Liver (tissue), 9 donors: ENCODE results near the gene OSGIN1. TPM values are rescaled to one million over a fixed set of nuclear protein-coding genes. Genes with fewer than 3 reads are reported as not detected.

Source experiments
- DNase-seq: peaks from one replicate; pipeline ENCODE4 v3.0.0-alpha.2; 2017; ENCODE audit warnings: low spot score
- H3K27ac ChIP-seq, 2 donors: one replicate each; pipeline ENCODE4 v1.7.0; 2013; ENCODE audit warnings: inconsistent platforms in 2 of 2, low read length in 2 of 2, control low read depth in 1 of 2, low read depth in 1 of 2, mild to moderate bottlenecking in 1 of 2
- H3K27me3 ChIP-seq, 4 donors: one replicate each; pipeline versions ENCODE4 v1.6.1 to v1.7.0; 2013; ENCODE audit warnings: low read length in 3 of 4, inconsistent platforms in 1 of 4, mild to moderate bottlenecking in 1 of 4, moderate library complexity in 1 of 4; ENCODE audit not compliant: control insufficient read depth in 4 of 4, insufficient read depth in 4 of 4
- H3K36me3 ChIP-seq, 4 donors: one replicate each; pipeline versions ENCODE4 v1.6.1 to v1.7.0; 2013; ENCODE audit warnings: low read length in 3 of 4, mild to moderate bottlenecking in 3 of 4, low read depth in 1 of 4, moderate library complexity in 1 of 4; ENCODE audit not compliant: control insufficient read depth in 4 of 4, insufficient read depth in 3 of 4
- H3K4me1 ChIP-seq, 4 donors: one replicate each; pipeline versions ENCODE4 v1.6.1 to v1.7.0; 2013; ENCODE audit warnings: low read length in 3 of 4, mild to moderate bottlenecking in 3 of 4, moderate library complexity in 1 of 4; ENCODE audit not compliant: control insufficient read depth in 4 of 4, insufficient read depth in 4 of 4
- H3K4me3 ChIP-seq, 3 donors: one replicate each; pipeline versions ENCODE4 v1.6.1 to v1.7.0; 2013; ENCODE audit warnings: low read length in 3 of 3, control low read depth in 1 of 3, low read depth in 1 of 3, mild to moderate bottlenecking in 1 of 3
- H3K9ac ChIP-seq, 2 donors: one replicate each; pipeline ENCODE4 v1.7.0; 2013; ENCODE audit warnings: low read length in 2 of 2, mild to moderate bottlenecking in 2 of 2, moderate library complexity in 2 of 2, control low read depth in 1 of 2, low read depth in 1 of 2
- H3K9me3 ChIP-seq, 4 donors: one replicate each; pipeline versions ENCODE4 v1.6.1 to v1.7.0; 2013; ENCODE audit warnings: low read length in 3 of 4; ENCODE audit not compliant: control insufficient read depth in 4 of 4
- ATF3 ChIP-seq: IDR thresholded peaks from 2 replicates; pipeline ENCODE4 v1.6.1; 2016; ENCODE audit warnings: antibody characterized with exemption
- CTCF ChIP-seq: fragments of 150-350 bp; IDR thresholded peaks from 2 replicates; pipeline ENCODE4 v1.5.1; 2017; ENCODE audit warnings: improper control_type of control experiment, low read depth, low read length; ENCODE audit not compliant: missing input control
- EGR1 ChIP-seq, 2 donors: IDR thresholded peaks; 2 replicates each; pipeline ENCODE4 v1.6.1; 2016 to 2018; ENCODE audit warnings: antibody characterized with exemption in 2 of 2, low read depth in 2 of 2
- FOXA1 ChIP-seq: IDR thresholded peaks from 2 replicates; pipeline ENCODE4 v1.6.1; 2016; ENCODE audit warnings: antibody characterized with exemption
- FOXA2 ChIP-seq: IDR thresholded peaks from 2 replicates; pipeline ENCODE4 v1.6.1; 2016; ENCODE audit warnings: antibody characterized with exemption
- GABPA ChIP-seq, 2 donors: IDR thresholded peaks in 1 of 2; conservative IDR thresholded peaks in 1 of 2; 2 replicates each; pipeline ENCODE4 v1.6.1; 2016; ENCODE audit warnings: antibody characterized with exemption in 2 of 2, mild to moderate bottlenecking in 1 of 2, moderate library complexity in 1 of 2
- HNF4A ChIP-seq, 2 donors: conservative IDR thresholded peaks; 2 replicates each; pipeline ENCODE4 v1.6.1; 2016; ENCODE audit warnings: antibody characterized with exemption in 2 of 2, mild to moderate bottlenecking in 2 of 2
- HNF4G ChIP-seq: IDR thresholded peaks from 2 replicates; pipeline ENCODE4 v1.6.1; 2016; ENCODE audit warnings: antibody characterized with exemption
- JUND ChIP-seq, 2 donors: IDR thresholded peaks; 2 replicates each; pipeline ENCODE4 v1.6.1; 2016; ENCODE audit warnings: antibody characterized with exemption in 2 of 2
- MAX ChIP-seq: IDR thresholded peaks from 2 replicates; pipeline ENCODE4 v1.6.1; 2016; ENCODE audit warnings: antibody characterized with exemption
- NR2F2 ChIP-seq: IDR thresholded peaks from 2 replicates; pipeline ENCODE4 v1.6.1; 2016; ENCODE audit warnings: antibody characterized with exemption
- RAD21 ChIP-seq, 2 donors: IDR thresholded peaks; 2 replicates each; pipeline ENCODE4 v1.6.1; 2016; ENCODE audit warnings: antibody characterized with exemption in 2 of 2, mild to moderate bottlenecking in 2 of 2
- REST ChIP-seq: IDR thresholded peaks from 2 replicates; pipeline ENCODE4 v1.6.1; 2016; ENCODE audit warnings: antibody characterized with exemption, mild to moderate bottlenecking
- RXRA ChIP-seq, 2 donors: IDR thresholded peaks; 2 replicates each; pipeline ENCODE4 v1.6.1; 2017 to 2018; ENCODE audit warnings: antibody characterized with exemption in 2 of 2, mild to moderate bottlenecking in 1 of 2
- SP1 ChIP-seq: IDR thresholded peaks from 2 replicates; pipeline ENCODE4 v1.6.1; 2018; ENCODE audit warnings: antibody characterized with exemption, mild to moderate bottlenecking
- TAF1 ChIP-seq: conservative IDR thresholded peaks from 2 replicates; pipeline ENCODE4 v1.6.1; 2016; ENCODE audit warnings: antibody characterized with exemption, mild to moderate bottlenecking
- YY1 ChIP-seq: IDR thresholded peaks from 2 replicates; pipeline ENCODE4 v1.6.1; 2016; ENCODE audit warnings: antibody characterized with exemption, mild to moderate bottlenecking
- ZBTB33 ChIP-seq: IDR thresholded peaks from 2 replicates; pipeline ENCODE4 v1.6.1; 2016; ENCODE audit warnings: antibody characterized with exemption
- WGBS: extraction: QIAGEN DNeasy Blood & Tissue Kit; methylation state at CpG from one replicate; pipeline ENCODE4 v1.1.7; 2013; 5-methylcytosine and 5-hydroxymethylcytosine counted together
- polyA plus RNA-seq, 2 donors: library from polyadenylated mRNA; stranded (reverse) in 1 of 2; unstranded in 1 of 2; fragments of 200-250 nt in 1 of 2; fragments of >200 nt in 1 of 2; fragmentation: Nextera tagmentation in 1 of 2; extraction: Ambion mirVana in 1 of 2; gene quantifications; one replicate each; pipeline versions ENCODE4 v1.2.1 to v1.2.3, GENCODE V29; 2013 to 2015
- total RNA-seq, 2 donors: library from RNA; depleted of rRNA; stranded (reverse); fragments of >200 nt; gene quantifications; one replicate each; pipeline ENCODE4 v1.2.3, GENCODE V29; 2014
- donor health status: healthy.
- donor health status: healthy.
- donor health status: healthy.
- donor health status: healthy.
- donor health status: healthy.

OSGIN1 gene
- total and polyA plus RNA-seq, 4 donors, result 7.1 to 90.4 (median 60.4) TPM

GRCh38 chr16:83920894-83921491 is 32.0 kb upstream of the OSGIN1 start:
- H3K36me3 ChIP-seq, result peaks cover 0 to 45% (median 22%) of the 10 kb centered on the region in 4 donors
- H3K9ac ChIP-seq, result no peak overlapping the region
- TF ChIP-seq EGR1 (IDR thresholded peaks at IDR 0.05; ENCODE audit: low read depth in 2 of 2), result no peak
- no peak for TF ChIP-seq REST
- no peak for TF ChIP-seq CTCF
- no peak for TF ChIP-seq HNF4A (conservative IDR thresholded peaks at IDR 0.05)
- TF ChIP-seq HNF4G, result no peak
- TF ChIP-seq YY1, result no peak
- TF ChIP-seq MAX, result no peak
- TF ChIP-seq GABPA (IDR thresholded peaks at IDR 0.05 in 1 of 2, conservative IDR thresholded peaks at IDR 0.05 in 1 of 2), result no peak
- no peak for TF ChIP-seq ATF3
- no peak for TF ChIP-seq RAD21 (IDR thresholded peaks at IDR 0.05)
- no peak for TF ChIP-seq RXRA (IDR thresholded peaks at IDR 0.05)
- TF ChIP-seq SP1, result no peak
- TF ChIP-seq FOXA1, result no peak
- no peak for TF ChIP-seq JUND (IDR thresholded peaks at IDR 0.05)
- TF ChIP-seq FOXA2, result no peak
- TF ChIP-seq NR2F2, result no peak
- no peak for TF ChIP-seq TAF1
- no peak for TF ChIP-seq ZBTB33
- no peak overlapping the region for H3K4me3 ChIP-seq
- no peaks in the 10 kb centered on the region for H3K27me3 ChIP-seq
- no peak overlapping the region for H3K27ac ChIP-seq
- peaks cover 0 to 5% (median under 1%) of the 10 kb centered on the region in 4 donors for H3K4me1 ChIP-seq
- WGBS, result 97% methylated on average over 2 of the region's 2 CpGs
- no peak for DNase-seq
- no peaks in the 10 kb centered on the region for H3K9me3 ChIP-seq
